ENCODE results near the gene TSC2.

DNA sequence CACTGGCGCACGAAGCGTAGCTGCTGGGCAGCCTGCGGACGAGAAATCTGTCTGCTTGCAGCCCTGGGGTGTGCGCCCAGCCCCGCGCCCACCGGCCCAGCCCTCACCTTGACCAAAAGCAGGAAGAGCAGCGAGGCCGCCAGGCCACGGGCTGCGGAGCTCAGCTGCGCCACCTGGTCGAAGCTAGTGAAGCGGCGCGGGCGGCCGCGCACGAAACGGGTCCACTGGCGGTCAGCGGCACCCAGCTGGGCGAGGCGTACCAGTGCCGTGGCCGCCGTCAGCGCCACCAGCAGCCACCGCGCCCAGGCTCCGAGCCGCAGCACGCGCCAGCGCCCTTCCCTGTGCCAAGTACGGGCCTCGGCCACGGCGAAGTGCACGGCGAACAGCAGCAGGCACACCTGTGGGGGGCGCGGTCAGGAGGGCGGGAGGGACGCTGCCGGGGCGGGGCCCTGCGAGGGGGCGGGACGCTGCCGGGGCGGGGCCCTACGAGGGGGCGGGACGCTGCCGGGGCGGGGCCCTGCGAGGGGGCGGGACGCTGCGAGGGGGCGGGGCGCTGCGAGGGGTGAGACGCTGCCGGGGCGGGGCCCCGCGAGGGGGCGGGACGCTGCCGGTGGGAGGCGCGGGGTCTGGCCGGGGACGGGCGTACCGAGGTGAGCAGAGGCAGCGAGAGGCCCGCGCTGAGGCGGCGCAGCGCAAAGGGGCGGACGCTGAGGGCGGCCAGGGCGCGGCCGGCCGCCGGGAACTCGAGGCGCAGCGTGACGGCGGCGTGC, 43.2 kb downstream of the TSC2 start:
- TF ChIP-seq ZNF384 (IDR thresholded peaks at IDR 0.05; ENCODE audit: low read depth, low read length) (no peak), POLR2AphosphoS2 (IDR thresholded peaks at IDR 0.05; ENCODE audit: low read length) (no peak), ETV5 (CRISPR knock-in tag; IDR thresholded peaks at IDR 0.05; ENCODE audit: low read depth) (no peak), KAT7 (CRISPR knock-in tag; IDR thresholded peaks at IDR 0.05; ENCODE audit: borderline replicate concordance) (no peak), E2F3 (CRISPR knock-in tag; IDR thresholded peaks at IDR 0.05) (no peak), JUNB (CRISPR knock-in tag; conservative IDR thresholded peaks at IDR 0.05) (no peak), HOMEZ (CRISPR knock-in tag; IDR thresholded peaks at IDR 0.05) (no peak)
- TF ChIP-seq, protein P1, sequence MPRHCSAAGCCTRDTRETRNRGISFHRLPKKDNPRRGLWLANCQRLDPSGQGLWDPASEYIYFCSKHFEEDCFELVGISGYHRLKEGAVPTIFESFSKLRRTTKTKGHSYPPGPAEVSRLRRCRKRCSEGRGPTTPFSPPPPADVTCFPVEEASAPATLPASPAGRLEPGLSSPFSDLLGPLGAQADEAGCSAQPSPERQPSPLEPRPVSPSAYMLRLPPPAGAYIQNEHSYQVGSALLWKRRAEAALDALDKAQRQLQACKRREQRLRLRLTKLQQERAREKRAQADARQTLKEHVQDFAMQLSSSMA (CRISPR knock-in tag; IDR thresholded peaks at IDR 0.05) = no peak

Measured in K562 (cell line).